ENCODE results near the gene HSPA12A. TPM values are rescaled to one million over a fixed set of nuclear protein-coding genes. Genes with fewer than 3 reads are reported as not detected.

HSPA12A gene
- total and polyA plus RNA-seq, 2 of the 13 experiments (the other 11 are each of a cell fraction or from before 2014, with no cell fraction given), result 6.4 to 13.6 TPM

GRCh38 chr10:116691635-116692034, 50.7 kb downstream of the HSPA12A start:
- Histone ChIP-seq H3K4me1 (ENCODE audit: insufficient read depth, low read length) (peaks cover 23% of the 10 kb centered on the region), H3K9ac (ENCODE audit: insufficient read depth, low read depth, low read length) (no peak overlapping the region), H3K4me2 (ENCODE audit: low read depth, low read length) (no peak overlapping the region), H3K79me2 (ENCODE audit: insufficient read depth, low read length) (no peaks in the 10 kb centered on the region), H2AFZ (ENCODE audit: low read length) (no peak overlapping the region), H3K4me3 (replicated peaks in 1 of 3; ENCODE audit: insufficient read depth in 1 of 3, low read depth in 2 of 3, low read length in 3 of 3) (no peak overlapping the region), H3K27me3 (ENCODE audit: control insufficient read depth in 1 of 2, insufficient read depth in 2 of 2, low read length in 2 of 2) (no peaks in the 10 kb centered on the region), H4K20me1 (ENCODE audit: insufficient read depth, low read length) (no peaks in the 10 kb centered on the region), H3K27ac (ENCODE audit: extremely low read length, insufficient read depth, low read length) (no peak overlapping the region), H3K36me3 (replicated peaks in 1 of 2; ENCODE audit: control insufficient read depth in 1 of 2, insufficient read depth in 2 of 2, low read length in 2 of 2) (peaks cover 0 to 3% of the 10 kb centered on the region in 2 experiments; a peak in 1 of 5 replicates), H3K9me3 (ENCODE audit: low read length) (no peaks in the 10 kb centered on the region)
- 95% methylated on average over 2 of the region's 6 CpGs for WGBS (ENCODE audit: low lambda C conversion rate)
- ATAC-seq, result no peak
- no TSS peak for BruUV-seq (replicated peaks)
- ChIA-PET POLR2A (interaction anchor here (1.6 kb wide), 1 partner anchor 52 kb away, joined by 3 read pairs; no protein-coding TSS in a partner anchor), CTCF (ENCODE audit: low intra/inter-chr PET ratio, low total read pairs) (interaction anchor here (1.7 kb wide), 1 partner anchor 97 kb away, joined by 12 read pairs; no protein-coding TSS in a partner anchor)
- in situ Hi-C loops (cut with HindIII; ENCODE audit: extremely low pct_ligation_motif_present, low pct_unique_long_range_greater_than_20kb), result no loop called here
- intact Hi-C loops (cut with micrococcal nuclease; ENCODE audit: unreplicated experiment), result loop anchor here (5.0 kb wide), 1 partner anchor 51 kb away; the partner anchor contains the start of gene HSPA12A
- FAIRE-seq, result no peak
- DNase-seq (ENCODE audit: low spot score), result no peak
- no peak for TF ChIP-seq FOXA1 (IDR thresholded peaks at IDR 0.05)
- no peak for TF ChIP-seq FOXA1 (CRISPR knock-in tag; IDR thresholded peaks at IDR 0.05)
- no peak for TF ChIP-seq ZNF790 (CRISPR knock-in tag; IDR thresholded peaks at IDR 0.05; ENCODE audit: borderline replicate concordance)
- TF ChIP-seq JUND (CRISPR knock-in tag; IDR thresholded peaks at IDR 0.05), result no peak
- TF ChIP-seq ZNF652 (CRISPR knock-in tag; IDR thresholded peaks at IDR 0.05; ENCODE audit: borderline replicate concordance, low read depth), result no peak
- no peak for TF ChIP-seq SOX5 (CRISPR knock-in tag; IDR thresholded peaks at IDR 0.05; ENCODE audit: borderline replicate concordance)
- TF ChIP-seq ZFP91 (CRISPR knock-in tag; IDR thresholded peaks at IDR 0.05; ENCODE audit: borderline replicate concordance), result no peak
- TF ChIP-seq ZNF383 (CRISPR knock-in tag; IDR thresholded peaks at IDR 0.05; ENCODE audit: borderline replicate concordance), result no peak
- no peak for TF ChIP-seq ZC3H13 (CRISPR knock-in tag; IDR thresholded peaks at IDR 0.05)
- no peak for TF ChIP-seq GMEB1 (CRISPR knock-in tag; IDR thresholded peaks at IDR 0.05; ENCODE audit: borderline replicate concordance)
- no peak for TF ChIP-seq ZHX1 (CRISPR knock-in tag; IDR thresholded peaks at IDR 0.05; ENCODE audit: low read depth)
- TF ChIP-seq ARNT (IDR thresholded peaks at IDR 0.05), result no peak
- no peak for TF ChIP-seq ZNF703 (CRISPR knock-in tag; IDR thresholded peaks at IDR 0.05; ENCODE audit: borderline replicate concordance)
- TF ChIP-seq ZNF792 (CRISPR knock-in tag; IDR thresholded peaks at IDR 0.05), result no peak
- no peak for TF ChIP-seq NCOA1 (CRISPR knock-in tag; IDR thresholded peaks at IDR 0.05)
- TF ChIP-seq TFE3 (CRISPR knock-in tag; IDR thresholded peaks at IDR 0.05), result no peak
- no peak for TF ChIP-seq MIER2 (CRISPR knock-in tag; IDR thresholded peaks at IDR 0.05)
